ENCODE data around the gene AGRP.
"Not testable (repeated sequence)": the region's sequence is repeated elsewhere in the genome, so short reads cannot be mapped to it uniquely, and the experiment has no call there.

AGRP gene

GRCh38 chr16:67504031-67505021 lies 21.0 kb upstream of the AGRP start:
- peak in 1 of 2 experiments; percentile 56 for DNase-seq

- DNase-seq: no peak
These were observed 15.8 kb upstream of the AGRP start for GRCh38 chr16:67499106-67499505.

- DNase-seq: no peak
These were observed 7.2 kb upstream of the AGRP start for GRCh38 chr16:67490335-67491096.

GRCh38 chr16:67489401-67490083 lies 6.2 kb upstream of the AGRP start:
- DNase-seq: no peak

- DNase-seq: not testable (repeated sequence)
These were observed 4.2 kb upstream of the AGRP start for GRCh38 chr16:67487561-67487960.

- no peak for DNase-seq
These were observed 3.5 kb upstream of the AGRP start for GRCh38 chr16:67486805-67487204.

- no peak for DNase-seq
These were observed 581 bp upstream of the AGRP start for GRCh38 chr16:67483731-67484525.

GRCh38 chr16:67482233-67482924 lies 968 bp downstream of the AGRP start:
- no peak for DNase-seq

- peak; percentile 21 to 33 for DNase-seq
These were observed 1.6 kb downstream of the AGRP start for GRCh38 chr16:67481561-67482232.

GRCh38 chr16:67480833-67481560 lies 2.4 kb downstream of the AGRP start, which contains the start of gene ATP6V0D1:
TSS of gene ATP6V0D1 (minus strand) at chr16:67481157. CDS start at chr16:67481086, 71 bp downstream.
- DNase-seq: peak; percentile 97 to 98

GRCh38 chr16:67477960-67478554 lies 5.3 kb downstream of the AGRP start:
- no peak for DNase-seq

GRCh38 chr16:67474551-67475455 lies 8.5 kb downstream of the AGRP start:
- DNase-seq: no peak

GRCh38 chr16:67471758-67472384 lies 11.5 kb downstream of the AGRP start:
- DNase-seq: no peak

- DNase-seq: no peak
These were observed 13.0 kb downstream of the AGRP start for GRCh38 chr16:67470359-67470758.

GRCh38 chr16:67468731-67469130 lies 14.6 kb downstream of the AGRP start:
- no peak for DNase-seq

GRCh38 chr16:67466581-67466980 lies 16.8 kb downstream of the AGRP start:
- no peak for DNase-seq

- no peak for DNase-seq
These were observed 18.8 kb downstream of the AGRP start for GRCh38 chr16:67464565-67464964.

GRCh38 chr16:67463691-67464090 lies 19.7 kb downstream of the AGRP start:
- DNase-seq: no peak

All from stimulated activated CD4-positive, alpha-beta T cell treated with anti-CD3 and anti-CD28 coated beads, Interleukin-4, amount 100 ng/mL, for 4 hours (primary cell).